GM12878 (cell line): Measurements from ENCODE around the gene HRH3. TPM values are rescaled to one million over a fixed set of nuclear protein-coding genes. Genes with fewer than 3 reads are reported as not detected.
A peak's percentile ranks its signal among the peaks of the same experiment; 100 is the strongest.

ENCODE experiments used
- ATAC-seq: fragments of 200-7000 bp; cut with Tn5 transposase; 3 replicates; pipeline ENCODE4 v1.9.1; 2020; ENCODE audit warnings: mild to moderate bottlenecking, moderate library complexity
- BruUV-seq: library from RNA; stranded (reverse); fragments of 400-500 nt; replicated peaks from 2 replicates; lab custom pipeline; 2021; lab: Mats Ljungman, UMichigan
- CTCF ChIA-PET: fragments of 300-600 bp; sonication (Branson Sonifier 250); formaldehyde crosslinking; extraction: SDS; loops from one replicate; lab custom pipeline; 2021; ENCODE audit warnings: inconsistent platforms; lab: Yijun Ruan, JAX
- POLR2A ChIA-PET: fragments of 350-600 bp; formaldehyde crosslinking; extraction: SDS; loops from one replicate; lab custom pipeline; 2021; ENCODE audit warnings: inconsistent platforms; lab: Charles Lee
- RAD21 ChIA-PET: fragments of 300-600 bp; sonication (Branson Sonifier 250); formaldehyde crosslinking; loops from one replicate; lab custom pipeline; 2023; ENCODE audit warnings: antibody characterized with exemption; ENCODE audit not compliant: unreplicated experiment; lab: Charles Lee
- SMC1A ChIA-PET: fragments of 300-600 bp; sonication (Branson Sonifier 250); formaldehyde crosslinking; loops from one replicate; lab custom pipeline; 2023; ENCODE audit not compliant: unreplicated experiment, uncharacterized antibody; lab: Charles Lee
- DNase-seq: peaks from one replicate; pipeline ENCODE4 v3.0.0-alpha.2; 2011; ENCODE audit warnings: low read depth, low spot score
- FAIRE-seq: peaks from 3 replicates; lab custom pipeline; 2011; peaks lifted over from hg19 to GRCh38; lab: Jason Lieb, UNC
- H2AFZ ChIP-seq: 2 replicates; pipeline ENCODE4 v1.6.0; 2011; ENCODE audit warnings: low read depth, low read length, control low read depth; ENCODE audit not compliant: control insufficient read depth
- H3K27ac ChIP-seq: 2 replicates; pipeline ENCODE4 v1.5.1; 2011; ENCODE audit warnings: control low read depth; ENCODE audit not compliant: control insufficient read depth, insufficient read depth
- H3K27me3 ChIP-seq, 2 experiments: replicated peaks in 1 of 2; 2 replicates each; pipeline versions ENCODE4 v1.6.0 to v1.6.1; 2011; ENCODE audit warnings: low read length in 1 of 2; ENCODE audit not compliant: control insufficient read depth in 2 of 2, insufficient read depth in 2 of 2
- H3K36me3 ChIP-seq, 2 experiments: 2 replicates each; pipeline ENCODE4 v1.5.1; 2011; ENCODE audit warnings: low read length in 1 of 2; ENCODE audit not compliant: control insufficient read depth in 2 of 2, insufficient read depth in 2 of 2
- H3K4me1 ChIP-seq: 2 replicates; pipeline ENCODE4 v1.6.1; 2011; ENCODE audit warnings: mild to moderate bottlenecking, low read length, moderate library complexity, mixed read lengths; ENCODE audit not compliant: control insufficient read depth, insufficient read depth
- H3K4me2 ChIP-seq: 2 replicates; pipeline ENCODE4 v1.6.0; 2011; ENCODE audit warnings: control low read depth; ENCODE audit not compliant: control insufficient read depth, insufficient read depth
- H3K4me3 ChIP-seq: fragments of 200-600 bp; sonication (generic); 2 replicates; pipeline ENCODE4 v1.5.1; 2016
- H3K79me2 ChIP-seq: 2 replicates; pipeline ENCODE4 v1.6.0; 2011; ENCODE audit warnings: low read length; ENCODE audit not compliant: control insufficient read depth, insufficient read depth
- H3K9ac ChIP-seq: 2 replicates; pipeline ENCODE4 v1.8.0; 2011; ENCODE audit warnings: low read length, control low read depth, mixed read lengths; ENCODE audit not compliant: control insufficient read depth, insufficient read depth
- H3K9me3 ChIP-seq: replicated peaks from 3 replicates; pipeline ENCODE4 v1.5.1; 2011; ENCODE audit warnings: mild to moderate bottlenecking, low read length; ENCODE audit not compliant: control insufficient read depth, insufficient read depth
- H4K20me1 ChIP-seq: 2 replicates; pipeline ENCODE4 v1.6.0; 2011; ENCODE audit not compliant: control insufficient read depth, insufficient read depth
- BACH1 ChIP-seq: fragments of 450-650 bp; IDR thresholded peaks from 2 replicates; pipeline ENCODE4 v1.6.1; 2017; ENCODE audit warnings: mild to moderate bottlenecking, borderline replicate concordance
- CREM ChIP-seq: IDR thresholded peaks from 2 replicates; pipeline ENCODE4 v1.6.1; 2014; ENCODE audit warnings: antibody characterized with exemption, low read depth
- DPF2 ChIP-seq: fragments of 450-650 bp; IDR thresholded peaks from 2 replicates; pipeline ENCODE4 v1.6.1; 2017; ENCODE audit warnings: mild to moderate bottlenecking
- EZH2 ChIP-seq: IDR thresholded peaks from 2 replicates; pipeline ENCODE4 v1.6.1; 2012; ENCODE audit warnings: low read depth, mild to moderate bottlenecking, control low read depth, inconsistent platforms, low read length, borderline replicate concordance; ENCODE audit not compliant: control insufficient read depth
- GATAD2B ChIP-seq: fragments of 450-650 bp; conservative IDR thresholded peaks from 2 replicates; pipeline ENCODE4 v1.6.1; 2017; ENCODE audit warnings: low read depth, mild to moderate bottlenecking, moderate library complexity
- HCFC1 ChIP-seq: fragments of 150-350 bp; IDR thresholded peaks from 2 replicates; pipeline ENCODE4 v1.6.1; 2014; ENCODE audit warnings: low read length
- HDAC2 ChIP-seq: fragments of 200-600 bp; sonication (generic); IDR thresholded peaks from 2 replicates; pipeline ENCODE4 v1.6.1; 2017
- LARP7 ChIP-seq: fragments of 450-650 bp; IDR thresholded peaks from 2 replicates; pipeline ENCODE4 v1.6.1; 2017; ENCODE audit warnings: mild to moderate bottlenecking
- MTA2 ChIP-seq: fragments of 450-650 bp; IDR thresholded peaks from 2 replicates; pipeline ENCODE4 v1.6.1; 2016; ENCODE audit warnings: low read depth, mild to moderate bottlenecking, moderate library complexity
- NFXL1 ChIP-seq: fragments of 450-650 bp; IDR thresholded peaks from 2 replicates; pipeline ENCODE4 v1.6.1; 2017; ENCODE audit warnings: antibody characterized with exemption, mild to moderate bottlenecking, borderline replicate concordance
- NRF1 ChIP-seq: conservative IDR thresholded peaks from 2 replicates; pipeline ENCODE4 v1.6.1; 2011; ENCODE audit warnings: mild to moderate bottlenecking, low read depth, low read length, improper control_type of control experiment
- PAX8 ChIP-seq: fragments of 450-650 bp; IDR thresholded peaks from 2 replicates; pipeline ENCODE4 v1.6.1; 2017; ENCODE audit warnings: mild to moderate bottlenecking, moderate library complexity
- POLR2AphosphoS5 ChIP-seq: IDR thresholded peaks from 2 replicates; pipeline ENCODE4 v1.6.1; 2011; ENCODE audit warnings: mild to moderate bottlenecking, low read length, inconsistent platforms
- PRDM15 ChIP-seq: fragments of 450-650 bp; formaldehyde crosslinking; IDR thresholded peaks from 2 replicates; pipeline ENCODE4 v1.4.0; 2020; ENCODE audit warnings: mild to moderate bottlenecking, moderate library complexity
- SMC3 ChIP-seq: IDR thresholded peaks from 2 replicates; pipeline ENCODE4 v1.6.1; 2011; ENCODE audit warnings: low read length, improper control_type of control experiment, borderline replicate concordance
- SRF ChIP-seq, 2 experiments: IDR thresholded peaks; 2 replicates each; pipeline ENCODE4 v1.6.1; 2011; ENCODE audit warnings: low read depth in 2 of 2, low read length in 2 of 2, mild to moderate bottlenecking in 1 of 2, moderate library complexity in 1 of 2
- ZBED1 ChIP-seq: IDR thresholded peaks from 2 replicates; pipeline ENCODE4 v1.6.1; 2016; ENCODE audit warnings: borderline replicate concordance
- WGBS: methylation state at CpG from one replicate; pipeline ENCODE4 v1.1.6; 2016; ENCODE audit warnings: low lambda C conversion rate; ENCODE audit not compliant: insufficient replicate concordance, insufficient coverage; ENCODE audit errors: missing lambda C conversion rate; 5-methylcytosine and 5-hydroxymethylcytosine counted together
- in situ Hi-C: fragments of 300-500 bp; cut with MboI; formaldehyde crosslinking; loops from 9 replicates; pipeline ENCODE4 v1.14.3; 2018; ENCODE audit warnings: mixed read lengths
- intact Hi-C: fragments of 100-400 bp; cut with micrococcal nuclease; formaldehyde crosslinking; loops from one replicate; pipeline ENCODE4 v1.14.2; 2022; ENCODE audit not compliant: unreplicated experiment
- polyA plus RNA-seq, 11 experiments: library from polyadenylated mRNA; depleted of rRNA in 4 of 11; unstranded in 6 of 11; stranded (reverse) in 5 of 11; fragments of >200 nt; fragmentation: Nextera tagmentation in 4 of 11; fragmentation: Illumina TruSeq in 1 of 11; extraction: Ambion mirVana in 4 of 11; extraction: Trizol in 1 of 11; gene quantifications; 1 replicate in 1 of 11; 2 replicates in 10 of 11; pipeline versions ENCODE4 v1.2.1 to v1.2.3, GENCODE V29; 2011 to 2016; ENCODE audit warnings: inconsistent platforms in 2 of 11, missing spikeins in 2 of 11, low read depth in 1 of 11
- total RNA-seq, 4 experiments: library from RNA; depleted of rRNA in 3 of 4; stranded (reverse); fragments of >200 nt in 3 of 4; fragmentation: Illumina TruSeq in 1 of 4; extraction: Trizol in 1 of 4; gene quantifications; 2 replicates each; pipeline versions ENCODE4 v1.2.1 to v1.2.3, GENCODE V29; 2013 to 2021
- TF ChIP-seq, protein P1 (sequence below): fragments of 450-650 bp; IDR thresholded peaks from 2 replicates; pipeline ENCODE4 v1.6.1; 2017; ENCODE audit warnings: borderline replicate concordance
- TF ChIP-seq, protein P2 (sequence below): fragments of 450-650 bp; IDR thresholded peaks from 2 replicates; pipeline ENCODE4 v1.6.1; 2017; ENCODE audit warnings: mild to moderate bottlenecking, low read depth, inconsistent platforms; ENCODE audit not compliant: poor library complexity, severe bottlenecking

The HRH3 gene
- total and polyA plus RNA-seq, 10 of the 15 experiments (the other 5 are each of a cell fraction or from before 2014, with no cell fraction given) = not detected

GRCh38 chr20:62183426-62184142 lies 36.5 kb downstream of the HRH3 start:
- intact Hi-C loops (loop anchor here (10.0 kb wide), 2 partner anchors 59 to 201 kb away; partner anchors contain the start of genes LSM14B and RPS21), in situ Hi-C loops (no loop called here)
- no TSS peak for BruUV-seq
- no peak overlapping the region; the same call in 1 of the 2 replicates for H2AFZ ChIP-seq
- ChIA-PET POLR2A (no interaction called here), CTCF (no interaction called here), SMC1A (no interaction called here), RAD21 (no interaction called here)
- H3K27ac ChIP-seq = peak overlapping the region; percentile 78
- peak overlapping the region; percentile 100 for H3K4me3 ChIP-seq
- DNase-seq (no peak), ATAC-seq (no peak), FAIRE-seq (no peak)
- TF ChIP-seq HCFC1 = no peak
- TF ChIP-seq ZBED1 = no peak
- TF ChIP-seq, protein P1, sequence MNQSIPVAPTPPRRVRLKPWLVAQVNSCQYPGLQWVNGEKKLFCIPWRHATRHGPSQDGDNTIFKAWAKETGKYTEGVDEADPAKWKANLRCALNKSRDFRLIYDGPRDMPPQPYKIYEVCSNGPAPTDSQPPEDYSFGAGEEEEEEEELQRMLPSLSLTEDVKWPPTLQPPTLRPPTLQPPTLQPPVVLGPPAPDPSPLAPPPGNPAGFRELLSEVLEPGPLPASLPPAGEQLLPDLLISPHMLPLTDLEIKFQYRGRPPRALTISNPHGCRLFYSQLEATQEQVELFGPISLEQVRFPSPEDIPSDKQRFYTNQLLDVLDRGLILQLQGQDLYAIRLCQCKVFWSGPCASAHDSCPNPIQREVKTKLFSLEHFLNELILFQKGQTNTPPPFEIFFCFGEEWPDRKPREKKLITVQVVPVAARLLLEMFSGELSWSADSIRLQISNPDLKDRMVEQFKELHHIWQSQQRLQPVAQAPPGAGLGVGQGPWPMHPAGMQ = no peak
- TF ChIP-seq LARP7 = no peak
- TF ChIP-seq, protein P2, sequence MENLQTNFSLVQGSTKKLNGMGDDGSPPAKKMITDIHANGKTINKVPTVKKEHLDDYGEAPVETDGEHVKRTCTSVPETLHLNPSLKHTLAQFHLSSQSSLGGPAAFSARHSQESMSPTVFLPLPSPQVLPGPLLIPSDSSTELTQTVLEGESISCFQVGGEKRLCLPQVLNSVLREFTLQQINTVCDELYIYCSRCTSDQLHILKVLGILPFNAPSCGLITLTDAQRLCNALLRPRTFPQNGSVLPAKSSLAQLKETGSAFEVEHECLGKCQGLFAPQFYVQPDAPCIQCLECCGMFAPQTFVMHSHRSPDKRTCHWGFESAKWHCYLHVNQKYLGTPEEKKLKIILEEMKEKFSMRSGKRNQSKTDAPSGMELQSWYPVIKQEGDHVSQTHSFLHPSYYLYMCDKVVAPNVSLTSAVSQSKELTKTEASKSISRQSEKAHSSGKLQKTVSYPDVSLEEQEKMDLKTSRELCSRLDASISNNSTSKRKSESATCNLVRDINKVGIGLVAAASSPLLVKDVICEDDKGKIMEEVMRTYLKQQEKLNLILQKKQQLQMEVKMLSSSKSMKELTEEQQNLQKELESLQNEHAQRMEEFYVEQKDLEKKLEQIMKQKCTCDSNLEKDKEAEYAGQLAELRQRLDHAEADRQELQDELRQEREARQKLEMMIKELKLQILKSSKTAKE = no peak
- no peak for TF ChIP-seq HDAC2
- no peak for TF ChIP-seq EZH2
- TF ChIP-seq NRF1 = no peak
- TF ChIP-seq DPF2 = no peak
- no peak for TF ChIP-seq SMC3
- no peak for TF ChIP-seq PRDM15 (CRISPR knock-in tag)
- TF ChIP-seq POLR2AphosphoS5 = no peak
- no peak for TF ChIP-seq GATAD2B
- no peak for TF ChIP-seq BACH1
- no peak for TF ChIP-seq SRF (IDR thresholded peaks at IDR 0.05; ENCODE audit: low read depth in 2 of 2, low read length in 2 of 2)
- no peak for TF ChIP-seq NFXL1
- TF ChIP-seq CREM = no peak
- no peak for TF ChIP-seq MTA2
- TF ChIP-seq PAX8 = no peak
- peaks cover 40% of the 10 kb centered on the region for H3K79me2 ChIP-seq
- H3K4me1 ChIP-seq = no peaks in the 10 kb centered on the region
- no peaks in the 10 kb centered on the region; a peak in 3 of 4 replicates for H3K36me3 ChIP-seq
- H4K20me1 ChIP-seq = no peaks in the 10 kb centered on the region
- 28% methylated on average over 25 of the region's 25 CpGs for WGBS
- H3K9ac ChIP-seq = peak overlapping the region; percentile 85
- H3K9me3 ChIP-seq = no peaks in the 10 kb centered on the region
- H3K27me3 ChIP-seq = no peaks in the 10 kb centered on the region
- H3K4me2 ChIP-seq = peak overlapping the region; percentile 60
